ENCODE data around the gene DGKB.

The DGKB gene
- total RNA-seq: 0 to 6.3 (median 0) reads per million in 17 experiments

- DNase-seq: no peak
Observed at GRCh38 chr7:14902589-14903067, at the start of gene DGKB. Gene DGKB (minus strand): TSS chr7:14902751.

- DNase-seq: no peak
Observed at GRCh38 chr7:14950013-14950412, 47.5 kb upstream of the DGKB start.

GRCh38 chr7:14938181-14938580 lies 35.6 kb upstream of the DGKB start:
- DNase-seq: no peak

- peak in 3 of 4 experiments; percentile 7 to 55 (median 35) for DNase-seq
Observed at GRCh38 chr7:14937581-14937980, 35.0 kb upstream of the DGKB start.

- DNase-seq: no peak
Observed at GRCh38 chr7:14936554-14936953, 34.0 kb upstream of the DGKB start.

DNA sequence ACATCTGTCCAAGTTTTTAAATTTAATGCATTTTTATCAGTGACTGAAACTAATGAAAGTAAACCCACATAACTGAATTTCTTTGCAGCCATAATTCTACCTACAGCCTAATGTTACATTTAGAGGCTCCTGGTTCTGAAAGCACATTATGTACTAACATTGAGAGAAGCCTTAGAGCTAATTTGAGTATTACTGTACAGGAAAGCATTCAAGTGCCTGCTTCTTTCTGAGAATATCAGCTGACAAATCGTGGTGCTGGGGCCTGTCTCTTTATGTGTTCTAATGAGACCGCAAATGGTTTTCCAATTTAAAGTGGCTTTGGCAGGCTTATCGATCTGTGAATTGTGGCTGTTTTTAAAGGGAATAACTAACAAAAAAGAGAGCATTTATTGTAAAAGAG lies 32.3 kb upstream of the DGKB start:
- no peak for DNase-seq

- no peak for DNase-seq
Observed at GRCh38 chr7:14931511-14932215, 29.1 kb upstream of the DGKB start.

DNA sequence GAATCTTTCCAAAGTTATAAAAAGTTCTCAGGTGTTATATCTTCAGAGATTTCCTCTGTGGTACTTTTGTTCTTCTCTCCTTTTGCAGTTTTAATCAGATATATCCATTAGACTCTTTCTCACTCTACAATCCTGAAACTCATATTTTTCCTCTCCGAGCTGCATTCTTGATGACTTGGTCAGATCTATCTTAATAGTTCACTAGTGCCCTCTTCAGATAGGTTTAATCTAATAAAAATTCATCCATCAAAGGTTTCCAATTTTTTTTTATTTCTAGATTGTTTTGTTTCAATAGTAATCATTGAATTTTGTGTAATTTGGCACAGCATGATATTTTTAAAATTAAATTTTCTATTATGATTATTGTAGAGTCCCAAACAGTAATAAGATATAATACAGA lies 21.8 kb upstream of the DGKB start:
- DNase-seq: no peak

GRCh38 chr7:14911077-14911476 lies 8.5 kb upstream of the DGKB start:
- no peak for DNase-seq

GRCh38 chr7:14908697-14909096 lies 6.1 kb upstream of the DGKB start:
- no peak for DNase-seq

DNA sequence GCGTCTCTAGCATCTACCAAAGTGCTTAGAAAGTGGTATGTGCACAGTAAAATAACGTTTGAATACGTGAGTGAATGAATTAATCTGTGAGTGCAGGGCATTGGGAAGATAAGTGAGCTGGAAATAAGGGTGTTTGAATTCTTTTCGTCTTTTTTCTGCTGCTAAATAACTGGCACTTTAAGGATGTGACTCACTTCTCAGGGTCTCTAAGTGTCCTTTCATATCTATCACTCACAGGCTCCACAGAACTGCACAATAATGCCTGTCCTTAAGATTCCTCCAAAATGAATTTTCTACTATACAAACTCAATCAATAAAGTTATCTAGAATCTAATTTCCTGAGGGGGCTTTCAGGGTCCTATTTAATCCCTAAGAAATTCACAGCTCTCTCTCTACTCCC lies 3.2 kb upstream of the DGKB start:
- no peak for DNase-seq

DNA sequence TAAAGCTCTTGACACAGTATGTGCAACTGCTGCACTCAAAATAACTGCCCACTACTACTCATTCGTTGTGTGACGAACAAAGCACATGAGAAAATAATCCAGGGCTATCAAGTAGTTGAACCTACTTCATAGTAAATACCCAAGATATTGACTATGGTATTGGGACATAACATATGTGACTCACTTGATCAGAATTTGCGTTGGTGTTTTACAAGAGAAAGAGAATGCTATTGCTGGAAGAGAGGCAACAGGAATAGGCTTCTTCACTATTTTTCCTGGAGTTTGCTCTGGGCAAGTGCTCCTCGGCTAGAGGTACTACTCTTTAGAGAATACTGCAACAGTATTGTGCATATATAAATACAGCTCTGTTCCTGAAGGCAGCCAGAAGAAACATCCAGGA lies 2.5 kb downstream of the DGKB start:
- DNase-seq: no peak

DNA sequence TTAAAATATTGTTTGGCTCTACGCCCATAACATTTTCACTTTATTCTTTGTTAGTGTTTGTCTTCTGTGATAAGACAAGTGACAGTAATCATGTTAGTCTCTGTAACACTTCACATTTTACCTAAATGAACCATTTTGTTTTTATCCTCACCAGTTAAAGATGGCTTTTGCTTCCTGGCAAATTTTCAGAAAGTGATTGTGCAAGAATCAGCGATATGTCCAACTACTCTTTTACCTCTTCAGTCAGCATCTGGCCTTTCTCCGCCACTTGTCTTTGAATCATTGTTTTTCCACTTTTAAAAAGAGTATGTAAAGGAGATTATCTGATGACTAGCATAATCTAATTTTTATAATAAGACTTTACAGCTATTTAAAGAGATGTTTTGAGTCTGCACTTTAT lies 3.5 kb downstream of the DGKB start:
- DNase-seq: no peak

DNA sequence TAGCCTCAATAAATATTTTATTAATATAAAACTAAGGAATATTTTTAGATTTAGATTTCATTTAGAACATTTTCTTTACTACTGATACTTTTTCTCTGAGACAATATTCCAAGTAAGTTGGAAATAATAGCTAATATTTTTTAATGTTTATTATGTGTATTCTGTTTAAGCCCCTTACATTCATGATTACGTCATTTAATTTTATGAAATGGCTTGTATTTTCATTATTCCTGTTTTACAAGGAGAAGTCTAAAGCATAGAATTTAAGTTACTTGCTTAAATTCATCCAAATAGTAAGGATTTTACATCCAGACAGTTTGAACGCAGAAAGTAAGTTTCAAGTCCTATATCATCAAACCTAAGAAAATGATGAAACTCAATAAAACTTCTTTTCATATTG lies 6.1 kb downstream of the DGKB start:
- DNase-seq: no peak

DNA sequence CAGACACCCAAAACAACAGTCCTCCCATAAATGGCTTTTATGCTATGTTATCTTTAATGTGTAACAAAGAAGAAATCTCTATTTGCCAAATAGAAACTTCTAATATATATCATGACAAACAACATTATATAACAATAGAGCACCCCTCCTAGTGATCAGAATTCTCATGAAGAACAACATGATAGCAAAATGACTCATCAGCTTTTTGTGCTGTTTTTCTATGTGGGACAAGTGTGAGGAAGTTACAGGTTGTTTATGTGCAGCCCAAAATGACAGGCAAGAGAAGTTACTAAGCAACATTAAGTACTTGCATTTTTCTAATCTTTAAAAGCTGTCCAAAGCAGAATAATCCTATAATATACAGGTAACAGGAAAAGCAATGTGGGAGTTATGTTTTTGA lies 7.7 kb downstream of the DGKB start:
- no peak for DNase-seq

DNA sequence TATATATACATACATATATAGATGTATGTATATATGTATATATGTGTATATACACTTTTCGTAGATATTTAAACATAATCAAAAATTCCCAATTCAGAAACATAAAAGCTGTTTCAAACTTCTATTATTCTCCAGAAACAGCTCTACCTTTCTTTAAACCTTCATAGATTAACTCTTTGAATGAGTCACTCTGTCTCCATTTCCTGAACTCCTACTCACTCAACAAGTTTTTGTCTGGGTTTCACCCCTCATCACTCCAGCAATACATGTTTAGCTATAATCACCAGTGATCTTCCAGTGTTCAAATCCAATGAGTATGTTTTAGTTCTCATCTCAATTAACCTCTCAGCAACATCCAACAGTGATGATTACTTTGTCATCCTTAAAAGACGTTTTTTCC lies 9.6 kb downstream of the DGKB start:
- DNase-seq: no peak

- no peak for DNase-seq
Observed at GRCh38 chr7:14891289-14891688, 11.3 kb downstream of the DGKB start.

- DNase-seq: no peak
Observed at GRCh38 chr7:14888962-14889361, 13.6 kb downstream of the DGKB start.

GRCh38 chr7:14886533-14886932 lies 16.0 kb downstream of the DGKB start:
- DNase-seq: no peak

DNA sequence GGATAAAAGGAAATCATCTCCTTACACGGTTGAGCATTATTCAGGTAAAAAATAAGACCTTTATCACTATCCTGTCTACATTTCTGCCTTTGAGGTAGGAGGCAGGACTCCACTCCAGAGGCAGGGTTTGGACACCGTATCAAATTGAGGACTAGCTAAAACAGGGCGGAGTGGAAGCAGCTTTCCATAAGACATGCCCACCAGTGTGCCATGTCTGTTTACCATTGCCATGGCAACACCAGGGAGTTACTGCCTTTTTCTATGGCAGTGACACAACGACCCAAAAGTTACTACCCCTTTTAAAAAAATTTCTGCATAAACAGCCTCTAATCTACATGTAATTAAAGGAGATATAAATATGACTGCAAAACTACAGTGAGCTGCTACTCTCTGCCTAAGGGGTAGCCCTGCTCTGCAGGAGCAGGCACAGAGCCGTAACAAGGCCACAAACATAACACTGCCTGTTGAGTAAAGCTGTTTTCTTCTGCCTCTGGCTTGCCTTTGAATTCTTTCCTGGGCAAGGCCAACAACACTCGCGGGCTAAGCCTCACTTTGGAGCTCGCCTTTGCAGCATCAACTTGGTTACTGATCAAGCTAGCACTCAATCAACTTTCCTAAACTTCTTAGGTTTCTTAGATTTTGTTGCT lies 26.5 kb downstream of the DGKB start:
- no peak for DNase-seq

DNA sequence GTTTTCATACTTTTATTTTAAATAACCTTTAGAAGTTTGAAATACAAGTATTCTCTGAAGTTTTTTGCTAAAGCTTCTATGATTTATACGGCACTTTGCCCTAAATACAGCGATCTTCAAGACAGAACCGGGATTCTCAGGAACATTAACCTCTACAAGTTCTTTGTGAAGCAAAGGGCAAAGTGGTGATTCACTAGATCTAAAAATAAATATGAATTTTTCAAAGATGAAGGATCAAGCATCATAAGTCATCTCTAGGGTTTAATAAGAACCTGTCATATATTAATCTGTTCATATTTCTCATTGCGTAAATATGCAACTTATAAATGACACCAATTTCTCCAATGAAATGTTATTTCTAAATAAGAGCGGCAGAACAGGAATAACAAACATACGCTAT lies 30.7 kb downstream of the DGKB start:
- no peak for DNase-seq

DNA sequence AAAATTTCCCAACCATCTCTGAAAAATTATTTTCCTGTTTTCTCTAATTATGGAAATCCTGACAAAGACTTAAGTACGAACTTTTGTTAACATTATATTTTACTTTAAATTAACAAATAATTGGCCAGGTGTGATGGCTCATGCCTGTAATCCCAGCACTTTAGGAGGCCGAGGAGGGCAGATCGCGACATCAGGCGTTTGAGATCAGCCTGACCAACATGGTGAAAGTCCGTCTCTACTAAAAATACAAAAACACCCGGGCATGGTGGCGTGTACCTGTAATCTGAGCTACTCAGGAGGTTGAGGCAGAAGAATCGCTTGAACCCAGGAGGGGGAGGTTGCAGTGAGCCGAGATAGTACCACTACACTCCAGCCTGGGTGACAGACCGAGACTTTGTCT lies 32.2 kb downstream of the DGKB start:
- DNase-seq: no peak

- no peak for DNase-seq
Observed at GRCh38 chr7:14868937-14869336, 33.6 kb downstream of the DGKB start.

DNA sequence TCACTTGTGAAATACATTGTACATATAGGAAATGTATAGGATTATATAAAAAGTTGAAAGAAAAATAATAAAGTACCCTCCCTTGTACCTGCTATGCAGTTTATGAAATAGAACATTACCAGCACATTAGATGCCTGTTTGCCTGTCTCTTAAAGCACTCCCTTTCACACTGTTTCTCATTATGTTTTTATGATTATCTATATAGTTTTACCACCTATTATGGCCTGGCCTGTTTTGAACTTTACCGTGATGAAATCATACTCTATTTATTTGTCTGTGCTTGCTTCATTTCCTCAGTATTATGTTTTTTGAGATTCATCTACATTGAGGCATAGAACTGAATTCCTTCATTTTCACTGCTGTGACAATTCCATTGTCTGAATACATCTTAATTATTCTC lies 41.1 kb downstream of the DGKB start:
- no peak for DNase-seq

GRCh38 chr7:14859267-14859666 lies 43.3 kb downstream of the DGKB start:
- DNase-seq: no peak
